SW 1271 (cell line): ENCODE measurements around the gene RAB40AL.

ENCODE experiments used
- DNase-seq, 2 experiments: peaks; one replicate each; lab custom pipeline; 2025; lab: John Stamatoyannopoulos, UW

The RAB40AL gene

DNA sequence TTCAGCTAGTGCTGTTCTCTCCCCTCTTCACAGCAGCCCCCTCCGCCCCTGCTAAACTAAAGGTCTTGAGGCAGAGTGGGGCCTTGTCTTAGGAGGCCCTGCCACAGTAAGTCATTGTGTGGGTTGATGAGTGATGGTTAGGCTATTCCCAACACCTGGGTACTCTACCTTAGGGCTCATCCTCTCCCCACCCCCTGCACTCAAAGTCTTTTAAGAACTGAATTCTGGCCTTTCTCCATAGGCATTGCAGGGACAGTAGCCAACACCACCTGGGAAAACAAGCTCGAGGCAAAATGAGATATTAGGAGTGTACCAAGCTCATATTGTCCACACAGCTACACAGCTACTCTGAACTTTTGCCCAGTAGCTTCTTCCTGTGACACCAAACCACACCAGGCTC is 42.5 kb downstream of the RAB40AL start:
- no peak for DNase-seq

DNA sequence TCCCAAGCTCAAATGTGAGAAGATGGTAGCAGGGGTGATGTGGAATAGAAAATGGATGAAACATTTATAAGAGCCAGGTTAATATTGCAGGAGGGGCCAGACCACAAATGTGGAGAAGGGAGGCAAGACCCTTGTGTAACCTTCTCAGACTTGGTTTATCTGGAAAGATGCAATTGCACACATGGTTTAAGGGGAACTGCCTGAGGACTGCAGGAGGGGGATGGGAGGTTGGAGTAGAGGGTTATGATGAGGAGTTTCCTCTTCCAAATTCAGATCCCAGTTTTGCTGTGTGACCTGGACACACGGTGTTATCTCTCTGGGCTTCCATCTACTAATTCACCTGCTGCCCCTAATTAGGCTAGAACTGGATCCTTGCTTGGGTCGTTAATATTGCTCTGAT is 46.1 kb downstream of the RAB40AL start:
- no peak for DNase-seq

DNA sequence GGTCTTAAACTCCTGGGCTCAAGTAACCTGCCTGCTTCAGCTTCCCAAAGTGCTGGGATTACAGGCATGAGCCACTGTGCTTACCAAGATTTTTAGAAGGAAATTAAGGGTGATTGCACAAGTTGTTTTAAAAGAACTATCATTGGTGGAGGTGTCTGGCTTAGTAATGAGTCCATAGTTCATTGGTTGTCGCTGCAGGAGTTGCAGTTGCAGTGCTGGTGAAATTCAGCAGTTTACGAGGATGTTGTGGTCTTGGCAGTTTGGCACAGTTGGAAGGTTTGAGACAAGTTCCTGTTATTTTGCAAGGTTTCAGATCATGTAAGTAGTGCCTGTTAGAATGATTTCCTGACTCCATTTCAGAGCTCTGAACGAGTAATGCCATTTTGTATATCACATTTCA is 48.1 kb downstream of the RAB40AL start:
- DNase-seq = no peak
